H9 (cell line): ENCODE results near the gene RASL10B. TPM values are rescaled to one million over a fixed set of nuclear protein-coding genes. Genes with fewer than 3 reads are reported as not detected.
A peak's percentile ranks its signal among the peaks of the same experiment; 100 is the strongest.

Source experiments
- DNase-seq: peaks from one replicate; pipeline ENCODE4 v3.0.0-alpha.2; 2017
- H2AFZ ChIP-seq: one replicate; pipeline ENCODE4 v1.6.1; 2013; ENCODE audit warnings: mild to moderate bottlenecking, low read length, control low read depth, moderate library complexity
- H2AK5ac ChIP-seq: 2 replicates; pipeline ENCODE4 v1.6.1; 2013; ENCODE audit warnings: low read length, control low read depth, mixed read lengths; ENCODE audit not compliant: insufficient read length
- H2BK120ac ChIP-seq: one replicate; pipeline ENCODE4 v1.6.1; 2013; ENCODE audit warnings: low read depth, mild to moderate bottlenecking, low read length, control low read depth, inconsistent platforms; ENCODE audit not compliant: poor library complexity, severe bottlenecking
- H2BK12ac ChIP-seq: 2 replicates; pipeline ENCODE4 v1.6.1; 2013; ENCODE audit warnings: low read length, control low read depth, mixed read lengths, low read depth; ENCODE audit not compliant: insufficient read length
- H2BK15ac ChIP-seq: 2 replicates; pipeline ENCODE4 v1.6.1; 2013; ENCODE audit warnings: low read depth, low read length, control low read depth
- H2BK20ac ChIP-seq: one replicate; pipeline ENCODE4 v1.6.1; 2013; ENCODE audit warnings: low read depth, mild to moderate bottlenecking, low read length, control low read depth, inconsistent platforms; ENCODE audit not compliant: poor library complexity, severe bottlenecking
- H2BK5ac ChIP-seq: 2 replicates; pipeline ENCODE4 v1.6.1; 2013; ENCODE audit warnings: low read length, control low read depth, mixed read lengths; ENCODE audit not compliant: insufficient read length
- H3K14ac ChIP-seq: 2 replicates; pipeline ENCODE4 v1.6.1; 2013; ENCODE audit warnings: low read length, control low read depth; ENCODE audit not compliant: insufficient read depth
- H3K18ac ChIP-seq: 2 replicates; pipeline ENCODE4 v1.6.1; 2013; ENCODE audit warnings: low read depth, mild to moderate bottlenecking, mixed read lengths, low read length, control low read depth; ENCODE audit not compliant: insufficient read length
- H3K23ac ChIP-seq: 2 replicates; pipeline ENCODE4 v1.6.1; 2013; ENCODE audit warnings: low read length, control low read depth, mixed read lengths, low read depth; ENCODE audit not compliant: insufficient read length
- H3K23me2 ChIP-seq: 2 replicates; pipeline ENCODE4 v1.6.1; 2013; ENCODE audit warnings: low read depth, mild to moderate bottlenecking, mixed read lengths, low read length, control low read depth; ENCODE audit not compliant: insufficient read length, poor library complexity, severe bottlenecking
- H3K27ac ChIP-seq: 2 replicates; pipeline ENCODE4 v1.5.1; 2013; ENCODE audit warnings: low read length, control low read depth, mixed read lengths, low read depth; ENCODE audit not compliant: insufficient read length
- H3K27me3 ChIP-seq: 2 replicates; pipeline ENCODE4 v1.6.1; 2013; ENCODE audit warnings: low read length, control low read depth, inconsistent platforms; ENCODE audit not compliant: insufficient read depth
- H3K4ac ChIP-seq: 2 replicates; pipeline ENCODE4 v1.6.1; 2013; ENCODE audit warnings: low read depth, mild to moderate bottlenecking, control low read depth, inconsistent platforms, low read length, moderate library complexity
- H3K4me1 ChIP-seq: 2 replicates; pipeline ENCODE4 v1.6.1; 2013; ENCODE audit warnings: low read length, control low read depth, inconsistent platforms; ENCODE audit not compliant: insufficient read depth
- H3K4me2 ChIP-seq: 2 replicates; pipeline ENCODE4 v1.6.1; 2013; ENCODE audit warnings: low read length, control low read depth, mixed read lengths; ENCODE audit not compliant: insufficient read length, insufficient read depth
- H3K56ac ChIP-seq: 2 replicates; pipeline ENCODE4 v1.6.1; 2013; ENCODE audit warnings: low read depth, mild to moderate bottlenecking, mixed read lengths, low read length, control low read depth; ENCODE audit not compliant: insufficient read length
- H3K79me1 ChIP-seq: 2 replicates; pipeline ENCODE4 v1.6.1; 2013; ENCODE audit warnings: low read depth, mild to moderate bottlenecking, moderate library complexity, low read length, control low read depth, inconsistent platforms; ENCODE audit not compliant: insufficient read depth, poor library complexity, severe bottlenecking
- H3K79me2 ChIP-seq: 2 replicates; pipeline ENCODE4 v1.6.1; 2013; ENCODE audit warnings: low read length, control low read depth, inconsistent platforms; ENCODE audit not compliant: insufficient read depth
- H3K9ac ChIP-seq: 2 replicates; pipeline ENCODE4 v1.6.1; 2013; ENCODE audit warnings: low read length, control low read depth, mixed read lengths; ENCODE audit not compliant: insufficient read length; ENCODE audit errors: extremely low read depth
- H3K9me3 ChIP-seq: one replicate; pipeline ENCODE4 v1.6.1; 2013; ENCODE audit warnings: low read depth, low read length, inconsistent platforms; ENCODE audit not compliant: control insufficient read depth
- H3T11ph ChIP-seq: one replicate; pipeline ENCODE4 v1.6.1; 2013; ENCODE audit warnings: mild to moderate bottlenecking, low read length, control low read depth, inconsistent platforms
- H4K20me1 ChIP-seq: one replicate; pipeline ENCODE4 v1.6.1; 2013; ENCODE audit not compliant: control insufficient read depth, insufficient read length, insufficient read depth
- H4K5ac ChIP-seq: 2 replicates; pipeline ENCODE4 v1.6.1; 2013; ENCODE audit warnings: low read depth, mild to moderate bottlenecking, mixed read lengths, low read length, control low read depth; ENCODE audit not compliant: insufficient read length
- H4K8ac ChIP-seq: replicated peaks from 2 replicates; pipeline ENCODE4 v1.6.1; 2013; ENCODE audit warnings: low read length, control low read depth, mixed read lengths, low read depth; ENCODE audit not compliant: insufficient read length
- H4K91ac ChIP-seq: 2 replicates; pipeline ENCODE4 v1.6.1; 2013; ENCODE audit warnings: low read depth, mild to moderate bottlenecking, moderate library complexity, mixed read lengths, low read length, control low read depth; ENCODE audit not compliant: insufficient read length
- H3K27ac Mint-ChIP-seq, 3 experiments: 2 replicates in 2 of 3; 3 replicates in 1 of 3; pipeline ENCODE4 v1.8.0; 2020 to 2021; ENCODE audit warnings: mixed read lengths in 3 of 3, mild to moderate bottlenecking in 1 of 3, moderate library complexity in 1 of 3
- H3K27me3 Mint-ChIP-seq: 2 replicates; pipeline ENCODE4 v1.8.0; 2021; ENCODE audit warnings: low read depth, mild to moderate bottlenecking, moderate library complexity, mixed read lengths
- H3K36me3 Mint-ChIP-seq, 3 experiments: 2 replicates in 2 of 3; 3 replicates in 1 of 3; pipeline ENCODE4 v1.8.0; 2020 to 2021; ENCODE audit warnings: low read depth in 3 of 3, mixed read lengths in 3 of 3; ENCODE audit not compliant: insufficient read depth in 1 of 3
- H3K4me1 Mint-ChIP-seq, 2 experiments: 2 replicates each; pipeline ENCODE4 v1.8.0; 2020; ENCODE audit warnings: mixed read lengths in 2 of 2
- H3K4me3 Mint-ChIP-seq, 2 experiments: 2 replicates in 1 of 2; 3 replicates in 1 of 2; pipeline ENCODE4 v1.8.0; 2020 to 2021; ENCODE audit warnings: mild to moderate bottlenecking in 2 of 2, mixed read lengths in 2 of 2, moderate library complexity in 1 of 2
- H3K9me3 Mint-ChIP-seq, 2 experiments: 2 replicates in 1 of 2; 3 replicates in 1 of 2; pipeline ENCODE4 v1.8.0; 2020; ENCODE audit warnings: mild to moderate bottlenecking in 2 of 2, mixed read lengths in 2 of 2, moderate library complexity in 1 of 2
- WGBS: extraction: QIAGEN DNeasy Blood & Tissue Kit; methylation state at CpG from one replicate; pipeline ENCODE4 v1.1.7; 2013; ENCODE audit warnings: missing lambda C conversion rate, low lambda C conversion rate, mixed read lengths; ENCODE audit not compliant: insufficient read length; ENCODE audit errors: extremely low coverage; 5-methylcytosine and 5-hydroxymethylcytosine counted together
- total RNA-seq: library from RNA; stranded (reverse); gene quantifications from 2 replicates; pipeline ENCODE4 v1.2.1, GENCODE V29; 2021
- TF ChIP-seq, protein P1 (sequence below): fragments of 200-600 bp; sonication (generic); conservative IDR thresholded peaks from 3 replicates; pipeline ENCODE4 v1.8.0; 2021; ENCODE audit warnings: antibody characterized with exemption, mild to moderate bottlenecking

Gene RASL10B
- total RNA-seq, 1 experiment from 2014 or later: 15.9 TPM

DNA sequence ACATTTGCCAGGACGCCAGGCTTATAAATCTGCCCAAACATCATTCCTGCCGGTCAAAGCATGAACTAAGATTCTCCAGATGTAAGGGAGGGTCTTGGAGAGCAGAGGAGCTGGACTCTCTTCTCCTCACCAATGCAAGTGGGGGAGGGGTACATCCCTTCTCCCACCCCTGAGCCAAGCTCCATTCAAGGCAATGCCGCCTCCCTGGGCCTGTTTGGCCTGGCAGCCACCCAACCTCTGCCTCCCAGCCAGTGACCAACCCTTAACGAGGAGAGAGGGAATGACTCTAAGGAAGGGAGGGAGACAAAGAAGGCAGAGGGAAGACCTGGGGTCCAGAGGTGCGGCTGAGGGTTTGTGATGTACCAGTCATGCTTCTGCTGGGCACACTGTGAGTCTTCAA is 43.1 kb downstream of the RASL10B start:
- Mint-ChIP-seq H3K27me3 (peaks cover 5% of the 10 kb centered on the region), H3K36me3 (no peaks in the 10 kb centered on the region), H3K9me3 (no peaks in the 10 kb centered on the region; a peak in 1 of 5 replicates), H3K4me1 (peaks cover 31 to 34% of the 10 kb centered on the region in 2 experiments), H3K4me3 (no peak overlapping the region), H3K27ac (peak overlapping the region in 1 of 3 experiments; percentile 65; a peak in 1 of 7 replicates)
- Histone ChIP-seq H3K27me3 (no peaks in the 10 kb centered on the region), H2BK20ac (no peak overlapping the region), H3K4me2 (no peak overlapping the region), H3K4ac (no peak overlapping the region), H2BK15ac (no peak overlapping the region), H2AK5ac (no peak overlapping the region), H4K8ac (no peak overlapping the region), H3K56ac (no peak overlapping the region), H3T11ph (no peak overlapping the region), H3K4me1 (peaks cover 6% of the 10 kb centered on the region; the same call in 1 of the 2 replicates), H2BK12ac (no peak overlapping the region), H3K27ac (no peak overlapping the region), H2AFZ (no peak overlapping the region), H4K20me1 (no peaks in the 10 kb centered on the region), H3K23me2 (no peaks in the 10 kb centered on the region), H2BK5ac (no peak overlapping the region), H3K14ac (no peak overlapping the region), H2BK120ac (no peak overlapping the region), H4K5ac (no peak overlapping the region), H3K9me3 (no peaks in the 10 kb centered on the region), H4K91ac (no peak overlapping the region), H3K23ac (no peak overlapping the region), H3K79me1 (no peaks in the 10 kb centered on the region), H3K79me2 (no peaks in the 10 kb centered on the region), H3K9ac (no peak overlapping the region), H3K18ac (no peak overlapping the region)
- TF ChIP-seq, protein P1, sequence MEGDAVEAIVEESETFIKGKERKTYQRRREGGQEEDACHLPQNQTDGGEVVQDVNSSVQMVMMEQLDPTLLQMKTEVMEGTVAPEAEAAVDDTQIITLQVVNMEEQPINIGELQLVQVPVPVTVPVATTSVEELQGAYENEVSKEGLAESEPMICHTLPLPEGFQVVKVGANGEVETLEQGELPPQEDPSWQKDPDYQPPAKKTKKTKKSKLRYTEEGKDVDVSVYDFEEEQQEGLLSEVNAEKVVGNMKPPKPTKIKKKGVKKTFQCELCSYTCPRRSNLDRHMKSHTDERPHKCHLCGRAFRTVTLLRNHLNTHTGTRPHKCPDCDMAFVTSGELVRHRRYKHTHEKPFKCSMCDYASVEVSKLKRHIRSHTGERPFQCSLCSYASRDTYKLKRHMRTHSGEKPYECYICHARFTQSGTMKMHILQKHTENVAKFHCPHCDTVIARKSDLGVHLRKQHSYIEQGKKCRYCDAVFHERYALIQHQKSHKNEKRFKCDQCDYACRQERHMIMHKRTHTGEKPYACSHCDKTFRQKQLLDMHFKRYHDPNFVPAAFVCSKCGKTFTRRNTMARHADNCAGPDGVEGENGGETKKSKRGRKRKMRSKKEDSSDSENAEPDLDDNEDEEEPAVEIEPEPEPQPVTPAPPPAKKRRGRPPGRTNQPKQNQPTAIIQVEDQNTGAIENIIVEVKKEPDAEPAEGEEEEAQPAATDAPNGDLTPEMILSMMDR: no peak
- no peak for DNase-seq
- WGBS: no CpG with 5 or more reads among the region's 5 CpGs
